B cell (primary cell): Measurements from ENCODE around the gene FOXN1. TPM values are rescaled to one million over a fixed set of nuclear protein-coding genes. Genes with fewer than 3 reads are reported as not detected.
A peak's percentile ranks its signal among the peaks of the same experiment; 100 is the strongest.

ENCODE experiments used
- ATAC-seq: fragments of 200-7000 bp; cut with Tn5 transposase; one replicate; pipeline ENCODE4 v1.10.0; 2021; ENCODE audit warnings: low read depth, mild to moderate bottlenecking, moderate number of reproducible peaks, moderate library complexity
- CTCF ChIA-PET: fragments of 350-600 bp; sonication (Branson Sonifier 250); formaldehyde crosslinking; loops from one replicate; lab custom pipeline; 2021; ENCODE audit warnings: antibody characterized with exemption, inconsistent platforms; lab: Charles Lee
- POLR2A ChIA-PET: fragments of 350-600 bp; sonication (Branson Sonifier 250); formaldehyde crosslinking; loops from one replicate; lab custom pipeline; 2021; ENCODE audit warnings: antibody characterized with exemption; lab: Charles Lee
- DNase-seq: peaks from one replicate; pipeline ENCODE4 v3.0.0; 2013
- H2AFZ ChIP-seq: 2 replicates; pipeline ENCODE4 v1.6.1; 2012; ENCODE audit warnings: mild to moderate bottlenecking, low read depth, low read length; ENCODE audit not compliant: insufficient read depth, poor library complexity, severe bottlenecking
- H3K27ac ChIP-seq, 2 donors: 1 replicate in 1 of 2; 2 replicates in 1 of 2; pipeline ENCODE4 v1.5.1; 2012 to 2013; ENCODE audit warnings: low read length in 2 of 2, mild to moderate bottlenecking in 2 of 2, moderate library complexity in 1 of 2
- H3K27me3 ChIP-seq, 4 experiments: fragments of 200-600 bp in 1 of 4; sonication (generic) in 1 of 4; replicated peaks in 1 of 4; 1 replicate in 2 of 4; 2 replicates in 2 of 4; pipeline versions ENCODE4 v1.6.1 to v1.7.0; 2013 to 2016; ENCODE audit warnings: low read length in 3 of 4, mild to moderate bottlenecking in 2 of 4, mixed read lengths in 1 of 4, moderate library complexity in 1 of 4; ENCODE audit not compliant: insufficient read depth in 4 of 4, control insufficient read depth in 3 of 4; ENCODE audit errors: control extremely low read depth in 1 of 4
- H3K36me3 ChIP-seq, 2 experiments: replicated peaks in 1 of 2; 1 replicate in 1 of 2; 2 replicates in 1 of 2; pipeline versions ENCODE4 v1.6.1 to v1.7.1; 2013; ENCODE audit warnings: low read length in 1 of 2; ENCODE audit not compliant: insufficient read depth in 2 of 2, control insufficient read depth in 1 of 2; ENCODE audit errors: control extremely low read depth in 1 of 2, extremely low read depth in 1 of 2
- H3K4me1 ChIP-seq, 2 donors: fragments of 200-600 bp in 1 of 2; sonication (generic) in 1 of 2; 1 replicate in 1 of 2; 2 replicates in 1 of 2; pipeline versions ENCODE4 v1.5.1 to v1.6.1; 2013 to 2017; ENCODE audit warnings: low read length in 2 of 2; ENCODE audit not compliant: control insufficient read depth in 2 of 2, insufficient read depth in 2 of 2
- H3K4me2 ChIP-seq: replicated peaks from 2 replicates; pipeline ENCODE3; 2012; ENCODE audit warnings: mild to moderate bottlenecking, low read depth, low read length; ENCODE audit not compliant: poor library complexity, severe bottlenecking
- H3K4me3 ChIP-seq, 5 experiments: fragments of 200-600 bp in 1 of 5; sonication (generic) in 1 of 5; 1 replicate in 3 of 5; 2 replicates in 2 of 5; pipeline versions ENCODE4 v1.5.1 to v1.7.0; 2011 to 2016; ENCODE audit warnings: low read length in 4 of 5, mild to moderate bottlenecking in 4 of 5, low read depth in 2 of 5, control low read depth in 1 of 5, moderate library complexity in 1 of 5; ENCODE audit not compliant: insufficient read depth in 1 of 5; ENCODE audit errors: control extremely low read depth in 1 of 5, extremely low read depth in 1 of 5
- H3K79me2 ChIP-seq: fragments of 200-600 bp; sonication (generic); one replicate; pipeline ENCODE4 v1.6.0; 2016; ENCODE audit warnings: low read length; ENCODE audit not compliant: control insufficient read depth, insufficient read depth
- H3K9ac ChIP-seq: fragments of 200-600 bp; sonication (generic); 2 replicates; pipeline ENCODE4 v1.6.1; 2017; ENCODE audit warnings: mild to moderate bottlenecking, low read length, moderate library complexity
- H3K9me3 ChIP-seq, 3 donors: one replicate each; pipeline versions ENCODE4 v1.6.1 to v1.7.1; 2013; ENCODE audit warnings: low read length in 2 of 3; ENCODE audit not compliant: control insufficient read depth in 2 of 3, insufficient read depth in 1 of 3; ENCODE audit errors: control extremely low read depth in 1 of 3
- H4K20me1 ChIP-seq: 2 replicates; pipeline ENCODE4 v1.6.0; 2012; ENCODE audit warnings: mild to moderate bottlenecking, low read length; ENCODE audit not compliant: insufficient read depth, control insufficient read depth, poor library complexity, severe bottlenecking
- H3K27ac Mint-ChIP-seq: one replicate; pipeline ENCODE4 v1.8.0; 2021; ENCODE audit warnings: mixed read lengths
- H3K27me3 Mint-ChIP-seq: one replicate; pipeline ENCODE4 v1.8.0; 2021; ENCODE audit warnings: mixed read lengths
- H3K4me1 Mint-ChIP-seq: one replicate; pipeline ENCODE4 v1.8.0; 2021; ENCODE audit warnings: mixed read lengths
- H3K4me3 Mint-ChIP-seq: one replicate; pipeline ENCODE4 v1.8.0; 2021; ENCODE audit warnings: mixed read lengths
- H3K9me3 Mint-ChIP-seq: one replicate; pipeline ENCODE4 v1.8.0; 2022; ENCODE audit warnings: mixed read lengths; ENCODE audit not compliant: insufficient read depth
- EZH2 ChIP-seq: IDR thresholded peaks from 2 replicates; pipeline ENCODE4 v1.6.1; 2012; ENCODE audit warnings: borderline replicate concordance, low read depth, mild to moderate bottlenecking, moderate library complexity, low read length; ENCODE audit not compliant: insufficient read depth, poor library complexity, severe bottlenecking
- WGBS: methylation state at CpG from one replicate; pipeline ENCODE4 v1.1.5; 2013; ENCODE audit warnings: missing lambda C conversion rate; ENCODE audit not compliant: insufficient coverage; 5-methylcytosine and 5-hydroxymethylcytosine counted together
- intact Hi-C: fragments of 100-400 bp; cut with micrococcal nuclease; formaldehyde crosslinking; loops from one replicate; pipeline ENCODE4 v1.10.0; 2022
- polyA plus RNA-seq: library from polyadenylated mRNA; depleted of rRNA; stranded (reverse); fragments of >200 nt; gene quantifications from 2 replicates; pipeline ENCODE4 v1.2.3, GENCODE V29; 2012
- total RNA-seq, 2 donors: library from RNA; stranded (reverse); fragments of 120-200 nt in 1 of 2; gene quantifications; 1 replicate in 1 of 2; 2 replicates in 1 of 2; pipeline versions ENCODE4 v1.2.3 to v1.2.4, GENCODE V29; 2013 to 2022
- TF ChIP-seq, protein P1 (sequence below): fragments of 200-600 bp; IDR thresholded peaks from one replicate; pipeline ENCODE4 v1.8.0; 2022; ENCODE audit warnings: antibody characterized with exemption, mild to moderate bottlenecking

FOXN1 gene
- total and polyA plus RNA-seq, 2 donors (not counting 1 experiment from before 2014, with no cell fraction given): not detected

DNA sequence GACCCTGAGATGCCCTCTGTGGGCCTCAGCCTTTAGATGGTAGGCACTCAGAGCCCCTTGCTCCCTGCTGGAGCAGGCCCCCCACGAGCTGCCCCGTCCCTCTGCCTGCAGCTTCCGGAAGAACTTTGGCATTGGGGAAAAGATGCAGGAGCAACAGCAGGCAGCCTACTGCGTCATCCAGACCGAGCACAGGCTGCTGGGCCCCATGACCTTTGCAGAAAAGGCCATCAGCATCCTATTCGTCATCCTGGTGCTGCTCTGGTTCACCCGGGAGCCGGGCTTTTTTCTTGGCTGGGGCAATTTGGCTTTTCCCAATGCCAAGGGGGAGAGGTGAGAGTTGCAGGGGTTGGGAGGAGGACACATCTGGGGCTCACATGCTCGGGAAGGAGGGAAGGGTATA lies 12.7 kb upstream of the FOXN1 start:
- no peaks in the 10 kb centered on the region for H3K27me3 ChIP-seq
- ATAC-seq (no peak), DNase-seq (no peak)
- H3K4me1 ChIP-seq: peaks cover 0 to 11% of the 10 kb centered on the region in 2 donors
- H3K4me2 ChIP-seq: no peak overlapping the region
- no peak overlapping the region for H3K9ac ChIP-seq
- H4K20me1 ChIP-seq: no peaks in the 10 kb centered on the region
- H3K4me3 ChIP-seq: no peak overlapping the region
- H3K27ac ChIP-seq: no peak overlapping the region
- H2AFZ ChIP-seq: no peak overlapping the region
- ChIA-PET CTCF (interaction anchor here (0.6 to 15.2 kb wide), 9 partner anchors 11 to 123 kb away, joined by 3 to 220 read pairs (median 4); partner anchors contain the start of gene RSKR), POLR2A (no interaction called here)
- whole genome bisulfite sequencing: 92% methylated on average over 8 of the region's 9 CpGs
- TF ChIP-seq, protein P1, sequence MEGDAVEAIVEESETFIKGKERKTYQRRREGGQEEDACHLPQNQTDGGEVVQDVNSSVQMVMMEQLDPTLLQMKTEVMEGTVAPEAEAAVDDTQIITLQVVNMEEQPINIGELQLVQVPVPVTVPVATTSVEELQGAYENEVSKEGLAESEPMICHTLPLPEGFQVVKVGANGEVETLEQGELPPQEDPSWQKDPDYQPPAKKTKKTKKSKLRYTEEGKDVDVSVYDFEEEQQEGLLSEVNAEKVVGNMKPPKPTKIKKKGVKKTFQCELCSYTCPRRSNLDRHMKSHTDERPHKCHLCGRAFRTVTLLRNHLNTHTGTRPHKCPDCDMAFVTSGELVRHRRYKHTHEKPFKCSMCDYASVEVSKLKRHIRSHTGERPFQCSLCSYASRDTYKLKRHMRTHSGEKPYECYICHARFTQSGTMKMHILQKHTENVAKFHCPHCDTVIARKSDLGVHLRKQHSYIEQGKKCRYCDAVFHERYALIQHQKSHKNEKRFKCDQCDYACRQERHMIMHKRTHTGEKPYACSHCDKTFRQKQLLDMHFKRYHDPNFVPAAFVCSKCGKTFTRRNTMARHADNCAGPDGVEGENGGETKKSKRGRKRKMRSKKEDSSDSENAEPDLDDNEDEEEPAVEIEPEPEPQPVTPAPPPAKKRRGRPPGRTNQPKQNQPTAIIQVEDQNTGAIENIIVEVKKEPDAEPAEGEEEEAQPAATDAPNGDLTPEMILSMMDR: no peak
- TF ChIP-seq EZH2: no peak
- no peaks in the 10 kb centered on the region for H3K36me3 ChIP-seq
- Mint-ChIP-seq H3K27ac (no peak overlapping the region), H3K4me3 (no peak overlapping the region), H3K27me3 (no peaks in the 10 kb centered on the region), H3K4me1 (peaks cover 11% of the 10 kb centered on the region), H3K9me3 (no peaks in the 10 kb centered on the region)
- intact Hi-C loops: no loop called here
- no peaks in the 10 kb centered on the region for H3K79me2 ChIP-seq
- H3K9me3 ChIP-seq: no peaks in the 10 kb centered on the region

GRCh38 chr17:28494445-28495188 lies 11.5 kb upstream of the FOXN1 start:
- no peaks in the 10 kb centered on the region for H3K9me3 Mint-ChIP-seq

More at GRCh38 chr17:28494445-28495188, 11.5 kb upstream of the FOXN1 start:
- Mint-ChIP-seq H3K27ac (no peak overlapping the region), H3K4me3 (no peak overlapping the region), H3K27me3 (no peaks in the 10 kb centered on the region), H3K4me1 (peaks cover 11% of the 10 kb centered on the region)
- no peak overlapping the region for H3K9ac ChIP-seq
- peaks cover 0 to 11% of the 10 kb centered on the region in 2 donors for H3K4me1 ChIP-seq
- no peak overlapping the region for H3K4me3 ChIP-seq
- no peaks in the 10 kb centered on the region for H3K36me3 ChIP-seq
- no peaks in the 10 kb centered on the region for H3K79me2 ChIP-seq
- H3K4me2 ChIP-seq: no peak overlapping the region
- TF ChIP-seq, protein P1: peak; percentile 85
- no peak for TF ChIP-seq EZH2
- 42% methylated on average over 15 of the region's 15 CpGs for WGBS
- CTCF ChIA-PET: interaction anchor here (0.7 to 15.2 kb wide), 12 partner anchors 8 to 167 kb away, joined by 3 to 220 read pairs (median 6); partner anchors contain the start of genes BLTP2, RSKR, SDF2 and SUPT6H
- H4K20me1 ChIP-seq: no peaks in the 10 kb centered on the region
- no peak overlapping the region for H3K27ac ChIP-seq
- intact Hi-C loops: loop anchor here (1.0 to 2.0 kb wide), 2 partner anchors 46 to 54 kb away; no protein-coding TSS in a partner anchor
- H2AFZ ChIP-seq: no peak overlapping the region
- H3K9me3 ChIP-seq: no peaks in the 10 kb centered on the region
- POLR2A ChIA-PET: no interaction called here
- H3K27me3 ChIP-seq: no peaks in the 10 kb centered on the region
- ATAC-seq: peak; percentile 85
- DNase-seq: peak; percentile 86
